HG02870 (cell line): Measurements from ENCODE around the gene NOTUM.

Experiments
- ATAC-seq: cut with Tn5 transposase; IDR thresholded peaks from one replicate; pipeline ENCODE4 v1.9.1; 2021; ENCODE audit warnings: mild to moderate bottlenecking, moderate library complexity; ENCODE audit not compliant: unreplicated experiment

The NOTUM gene

DNA sequence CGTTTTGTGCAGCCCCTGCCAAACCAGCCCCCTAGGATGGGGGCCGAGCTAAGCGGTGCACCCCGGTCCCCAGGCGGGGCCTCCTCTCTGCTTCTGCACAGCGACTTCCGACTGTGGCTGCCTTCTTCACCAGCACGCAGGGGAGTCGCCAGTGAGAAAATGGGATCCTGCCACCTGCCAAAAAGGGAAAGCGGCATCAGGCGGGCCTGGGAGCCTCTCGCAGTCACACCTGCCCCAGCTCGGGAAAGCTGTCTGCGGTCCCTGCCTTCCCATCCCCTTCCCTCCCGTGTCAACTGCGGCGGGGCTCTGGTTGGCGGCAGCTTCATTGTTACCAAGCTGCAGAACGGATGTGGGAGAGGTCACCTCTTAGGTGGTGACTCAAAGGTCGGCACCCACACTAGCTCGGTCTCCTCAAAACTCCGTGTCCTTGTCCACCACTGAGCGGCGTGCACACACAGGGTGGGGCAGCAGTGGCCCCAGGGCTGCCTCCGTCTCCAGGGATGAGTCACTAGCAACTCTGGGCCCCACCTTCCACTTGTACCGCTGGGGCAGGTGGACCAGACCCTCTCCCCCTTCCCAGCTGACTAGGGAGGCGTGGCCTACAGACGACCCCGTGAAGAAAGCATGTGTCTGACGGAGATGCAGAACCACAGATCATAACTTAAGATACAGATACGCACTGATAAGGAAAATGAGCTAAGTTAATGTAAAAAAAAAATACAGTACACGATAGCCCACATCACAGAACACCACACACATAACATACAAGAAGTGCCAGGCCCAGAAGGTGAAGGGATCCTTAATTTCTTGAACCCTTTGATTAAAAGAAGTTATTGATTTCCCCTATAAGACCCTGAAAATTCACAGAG is 48.3 kb downstream of the NOTUM start:
- ATAC-seq: no peak

DNA sequence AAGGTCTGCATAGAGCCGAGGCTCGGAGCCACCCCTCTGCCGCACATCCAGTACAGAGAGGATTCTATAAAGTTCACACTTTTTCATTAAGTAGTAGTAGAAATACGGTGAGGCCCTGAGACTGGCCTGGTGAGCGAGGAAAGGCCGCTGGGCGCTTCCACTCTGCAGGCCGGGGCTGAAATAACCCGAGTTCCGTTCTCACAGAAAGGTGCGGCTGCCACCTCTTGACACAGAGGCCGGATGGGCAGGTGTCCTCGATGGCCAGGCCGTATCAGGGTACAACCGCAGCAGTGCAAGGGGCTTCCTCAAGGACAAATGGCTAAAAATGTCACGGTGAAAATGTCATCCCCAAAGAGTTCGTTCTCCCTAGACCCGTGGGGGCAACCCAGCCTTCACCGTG is 49.0 kb downstream of the NOTUM start:
- ATAC-seq: no peak

DNA sequence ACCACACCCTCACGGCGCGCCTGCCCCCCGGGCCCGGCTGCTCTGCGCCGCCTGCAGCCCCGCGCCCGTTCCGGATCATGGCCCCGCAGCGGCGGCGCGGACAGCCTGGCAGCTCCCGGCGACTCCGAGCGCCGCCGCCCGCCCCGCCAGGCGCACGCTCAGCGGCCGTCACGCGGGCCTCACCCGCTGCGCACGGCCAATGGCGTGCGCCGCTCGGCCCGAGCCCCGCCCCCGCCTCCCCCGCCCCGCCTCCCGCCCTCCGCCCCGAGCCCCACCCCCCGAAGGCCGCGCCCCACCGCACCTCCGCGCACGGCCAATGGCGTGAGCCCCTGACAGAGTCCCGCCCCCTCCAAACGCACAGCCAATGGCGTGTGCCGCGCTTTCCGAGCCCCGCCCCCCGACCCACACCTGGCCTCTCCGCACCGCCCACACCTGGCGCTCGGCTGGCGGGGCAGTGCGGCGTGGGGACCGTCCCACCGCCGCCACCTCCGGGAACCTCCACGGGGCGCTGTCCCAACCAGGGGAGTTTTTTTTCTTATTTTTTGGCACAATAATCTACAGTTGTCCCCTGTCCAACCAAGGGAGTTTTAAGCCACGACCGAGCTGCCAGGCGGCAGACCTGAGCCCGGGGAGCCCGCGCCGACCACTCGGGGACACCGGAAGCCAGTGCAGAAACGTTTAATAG is 49.6 kb downstream of the NOTUM start, which contains the start of gene PCYT2:
Gene PCYT2 (minus strand): TSS at position 123 of the 685 bp plus-strand sequence. CDS start 44 bp downstream, at position 79.
- peak; percentile 65 for ATAC-seq

- ATAC-seq: peak; percentile 21
Observed at GRCh38 chr17:81910840-81911276, 50.1 kb downstream of the NOTUM start.

DNA sequence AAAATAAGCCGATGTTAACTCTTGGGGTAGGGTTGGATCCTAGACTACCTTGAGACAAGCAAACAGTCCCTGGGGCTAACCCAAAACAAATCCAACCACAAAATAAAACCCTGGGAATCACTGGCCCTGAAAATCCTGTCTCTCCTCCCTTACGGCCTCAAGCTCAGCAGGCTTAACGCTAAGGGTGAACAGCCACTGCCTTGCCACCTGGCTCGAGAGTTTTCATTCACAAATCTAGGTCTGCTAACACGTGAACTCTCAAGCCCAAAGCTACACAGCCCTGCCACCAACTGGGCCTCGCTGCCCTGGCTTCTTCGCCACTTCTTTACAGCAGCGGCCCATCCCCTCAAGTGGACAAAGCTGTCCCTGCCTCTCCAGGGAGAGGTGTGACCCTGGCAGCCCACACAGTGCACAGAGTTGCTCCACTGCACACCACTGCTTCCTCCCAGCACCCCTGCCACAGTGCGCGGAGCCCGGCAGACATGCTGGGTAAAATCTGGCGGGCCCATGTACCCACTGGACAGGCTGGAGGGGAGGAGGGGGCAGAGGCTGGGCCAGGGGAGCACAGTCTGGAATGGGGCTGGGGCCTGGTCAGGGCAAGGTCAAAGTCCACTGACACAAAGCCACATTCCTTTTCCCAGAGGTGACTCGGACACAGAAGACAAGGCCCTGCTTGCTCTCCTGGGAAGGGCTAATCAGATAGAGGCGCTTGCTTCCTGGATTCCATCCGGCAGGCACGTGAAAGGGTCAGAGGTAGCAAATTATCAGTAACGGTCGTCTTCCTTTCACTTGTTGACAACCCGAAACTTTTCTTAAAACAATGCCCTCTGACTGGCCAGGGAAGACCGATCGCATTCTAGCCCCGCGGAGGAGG is 50.8 kb downstream of the NOTUM start:
- ATAC-seq: no peak

DNA sequence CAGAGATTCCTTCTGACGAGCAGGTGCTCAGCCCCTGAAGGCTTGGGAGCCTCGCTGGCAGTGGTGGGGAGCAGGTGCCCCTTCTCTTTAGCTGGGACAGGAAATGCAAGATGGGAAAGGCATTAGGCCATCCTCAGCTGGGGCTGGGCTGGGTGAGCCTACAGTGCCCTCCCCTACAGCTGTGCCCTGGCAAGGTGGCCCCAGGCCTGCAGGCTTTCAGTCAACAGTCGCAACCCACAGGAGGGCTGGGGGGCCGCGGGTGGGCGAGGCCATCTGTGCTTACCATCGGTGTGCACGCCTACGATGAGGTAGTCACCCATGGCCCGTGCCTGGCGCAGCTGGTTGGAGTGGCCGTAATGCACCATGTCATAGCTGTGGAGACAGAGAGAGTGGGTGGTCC is 51.8 kb downstream of the NOTUM start:
- no peak for ATAC-seq

- no peak for ATAC-seq
Observed at GRCh38 chr17:81908793-81909192, 52.2 kb downstream of the NOTUM start.

- no peak for ATAC-seq
Observed at GRCh38 chr17:81907219-81908145, 53.5 kb downstream of the NOTUM start.

DNA sequence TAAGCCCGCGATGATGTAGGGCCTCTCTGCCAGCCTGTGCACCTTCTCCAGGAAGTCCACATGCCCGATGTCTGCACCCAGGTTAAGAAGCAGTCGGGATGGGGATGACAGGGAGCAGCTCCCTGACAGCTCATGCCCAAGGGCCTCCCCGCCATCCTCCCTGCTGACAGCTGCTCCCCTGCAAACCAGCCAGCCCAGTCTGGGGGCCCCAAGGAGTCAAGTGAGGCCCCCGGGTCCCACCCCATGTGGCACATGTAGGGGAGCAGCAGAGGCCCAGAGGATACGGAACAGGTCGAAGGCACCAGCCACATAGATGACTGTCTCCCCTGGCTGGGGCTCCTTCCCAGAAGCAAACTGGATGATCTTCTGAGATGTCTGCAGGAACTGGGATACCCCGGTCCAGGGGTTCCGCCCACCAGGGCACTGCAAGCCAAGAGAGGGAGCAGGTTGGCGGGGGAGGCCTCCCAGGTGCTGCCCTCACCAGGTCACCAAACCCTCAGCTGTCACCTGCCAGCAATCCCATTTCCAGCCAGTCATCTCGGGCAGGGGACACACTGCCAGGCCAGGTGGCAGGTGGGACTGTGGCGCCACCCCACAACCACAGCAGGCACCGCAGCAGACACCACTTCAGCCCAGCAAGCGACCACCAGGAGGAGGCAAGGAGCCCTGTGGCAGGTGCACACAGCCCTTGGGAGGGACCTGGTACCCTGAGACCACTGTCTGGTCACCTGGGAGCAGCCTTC is 54.3 kb downstream of the NOTUM start:
- no peak for ATAC-seq

- ATAC-seq: no peak
Observed at GRCh38 chr17:81905993-81906392, 55.0 kb downstream of the NOTUM start.

GRCh38 chr17:81905424-81905875 is 55.5 kb downstream of the NOTUM start:
- ATAC-seq: no peak

- ATAC-seq: no peak
Observed at GRCh38 chr17:81904600-81905423, 56.2 kb downstream of the NOTUM start.

DNA sequence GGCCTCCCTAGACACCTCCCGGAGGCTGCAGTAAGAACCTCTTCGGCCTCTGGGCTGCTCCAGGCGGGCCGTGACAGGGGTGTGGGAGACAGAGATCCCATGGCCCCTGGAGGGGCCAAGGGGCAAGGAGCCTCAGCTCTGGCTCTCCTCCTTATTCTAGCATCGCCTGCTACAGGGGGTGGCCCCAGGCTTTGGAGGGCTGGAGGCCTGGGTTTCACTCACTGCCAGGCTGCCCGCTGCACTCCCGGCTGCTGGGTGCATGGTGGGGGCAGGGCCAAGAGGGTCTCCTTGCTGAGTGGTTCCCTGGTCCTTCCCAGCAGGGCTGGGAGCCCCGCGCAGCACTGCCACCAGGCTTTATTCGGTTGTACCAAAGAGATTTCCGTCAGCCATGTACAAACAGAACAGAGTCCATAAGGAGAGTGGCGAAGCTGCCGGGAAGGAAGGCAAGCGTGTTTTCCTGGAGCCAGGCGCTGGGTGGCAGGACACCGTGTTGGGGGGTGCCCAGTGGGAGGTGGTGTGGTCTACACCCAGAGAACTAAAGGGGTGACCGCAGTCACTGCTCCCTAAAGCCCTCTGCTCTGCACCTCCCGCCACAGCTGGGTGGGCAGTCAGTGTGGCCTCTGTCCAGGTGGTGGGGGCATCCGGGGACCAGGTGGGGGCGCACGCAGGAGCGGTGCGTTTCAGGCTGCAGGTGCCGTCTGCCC is 56.9 kb downstream of the NOTUM start:
- ATAC-seq: no peak

- no peak for ATAC-seq
Observed at GRCh38 chr17:81903415-81903831, 57.6 kb downstream of the NOTUM start.

GRCh38 chr17:81902653-81903414 is 58.2 kb downstream of the NOTUM start:
- ATAC-seq: no peak
